Stimulated activated naive B cell treated with anti-CD40 and anti-IgM and Interleukin-4, amounts not matched to agents 10 μg/mL and 1 μg/mL and 100 μg/mL, for 72 hours (primary cell): ENCODE data around the gene ESRP2.

Experiments
- ATAC-seq, 2 donors: fragments of 150-1000 bp; cut with Tn5 transposase; replicated peaks; 2 replicates each; pipeline ENCODE4 v1.10.0; 2021; ENCODE audit warnings: moderate library complexity in 1 of 2
- DNase-seq: peaks from one replicate; pipeline ENCODE4 v3.0.0; 2021
- H3K27ac Mint-ChIP-seq: one replicate; pipeline ENCODE4 v1.8.0; 2022; ENCODE audit warnings: mild to moderate bottlenecking, mixed read lengths
- H3K27me3 Mint-ChIP-seq, 2 donors: one replicate each; pipeline ENCODE4 v1.8.0; 2022; ENCODE audit warnings: mixed read lengths in 2 of 2
- H3K36me3 Mint-ChIP-seq, 2 donors: one replicate each; pipeline ENCODE4 v1.8.0; 2022; ENCODE audit warnings: mixed read lengths in 2 of 2, mild to moderate bottlenecking in 1 of 2
- H3K4me1 Mint-ChIP-seq, 2 donors: one replicate each; pipeline ENCODE4 v1.8.0; 2022; ENCODE audit warnings: mixed read lengths in 2 of 2, mild to moderate bottlenecking in 1 of 2
- H3K4me3 Mint-ChIP-seq, 2 donors: one replicate each; pipeline ENCODE4 v1.8.0; 2022; ENCODE audit warnings: mild to moderate bottlenecking in 2 of 2, mixed read lengths in 2 of 2, moderate library complexity in 1 of 2
- H3K9me3 Mint-ChIP-seq, 2 donors: one replicate each; pipeline ENCODE4 v1.8.0; 2022; ENCODE audit warnings: mixed read lengths in 2 of 2, mild to moderate bottlenecking in 1 of 2

ESRP2 gene

DNA sequence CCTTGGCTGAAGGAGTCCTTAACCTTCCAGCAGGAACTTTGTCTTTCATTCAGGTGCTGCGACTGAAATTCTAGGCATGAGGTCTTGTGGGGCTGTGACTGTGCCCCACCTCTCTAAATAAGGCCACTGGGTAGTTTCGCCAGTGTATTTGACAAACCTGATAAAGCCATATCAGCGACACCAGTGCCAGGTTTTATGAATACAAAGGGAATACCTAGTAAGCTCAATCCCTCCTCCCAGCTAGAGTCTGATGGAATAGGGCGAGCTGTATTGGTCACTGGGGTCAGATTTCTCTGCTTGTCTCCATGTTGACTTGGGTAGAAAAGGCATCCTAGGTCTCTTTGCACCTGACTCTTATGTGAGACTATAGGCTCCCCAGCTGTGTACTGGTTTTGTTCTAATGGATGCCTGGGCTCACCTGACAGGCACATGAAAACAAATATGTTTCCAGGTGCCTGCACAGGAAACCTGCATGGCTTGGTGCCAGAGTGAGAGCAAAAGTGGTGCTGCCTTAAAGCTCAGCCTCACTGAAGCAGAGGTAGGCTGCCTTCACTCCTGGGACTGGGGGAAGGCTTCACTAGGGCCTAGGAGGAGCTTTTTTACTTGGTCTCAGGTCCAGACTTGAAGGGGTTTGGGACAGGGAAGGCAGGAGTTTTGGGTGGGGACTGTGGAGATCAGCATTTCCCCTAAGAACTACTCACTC is 36.7 kb upstream of the ESRP2 start:
- ATAC-seq: no peak
- Mint-ChIP-seq H3K9me3 (no peaks in the 10 kb centered on the region), H3K27ac (no peak overlapping the region), H3K4me1 (peaks cover 50 to 80% of the 10 kb centered on the region in 2 donors), H3K36me3 (peaks cover 39 to 45% of the 10 kb centered on the region in 2 donors), H3K27me3 (no peaks in the 10 kb centered on the region), H3K4me3 (no peak overlapping the region)
- DNase-seq: no peak

DNA sequence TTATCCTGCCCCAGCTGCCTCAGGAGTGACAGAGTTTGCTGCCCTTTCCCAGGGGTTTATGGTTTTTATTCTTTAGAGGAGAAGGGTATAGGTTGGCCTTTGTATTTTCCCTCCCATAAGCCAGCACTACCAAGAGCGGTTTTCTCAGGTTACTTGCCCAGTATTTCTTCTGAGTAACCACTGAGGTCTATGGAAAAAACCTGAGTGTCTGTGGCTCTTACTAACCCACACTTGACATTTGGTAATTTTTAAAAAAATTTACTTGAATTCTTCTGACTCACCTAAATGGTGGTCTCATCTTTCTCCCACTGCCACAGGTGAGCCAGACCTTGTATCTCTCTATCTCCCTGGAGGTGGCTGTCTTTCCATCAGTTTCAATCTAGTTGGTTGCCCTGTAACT is 34.4 kb upstream of the ESRP2 start:
- Mint-ChIP-seq H3K4me3 (peak overlapping the region in 1 of 2 donors; percentile 51), H3K27me3 (no peaks in the 10 kb centered on the region), H3K9me3 (no peaks in the 10 kb centered on the region), H3K4me1 (peaks cover 52 to 87% of the 10 kb centered on the region in 2 donors), H3K27ac (peak overlapping the region; percentile 59), H3K36me3 (peaks cover 39 to 49% of the 10 kb centered on the region in 2 donors)
- ATAC-seq: peak; percentile 67 to 71
- no peak for DNase-seq

DNA sequence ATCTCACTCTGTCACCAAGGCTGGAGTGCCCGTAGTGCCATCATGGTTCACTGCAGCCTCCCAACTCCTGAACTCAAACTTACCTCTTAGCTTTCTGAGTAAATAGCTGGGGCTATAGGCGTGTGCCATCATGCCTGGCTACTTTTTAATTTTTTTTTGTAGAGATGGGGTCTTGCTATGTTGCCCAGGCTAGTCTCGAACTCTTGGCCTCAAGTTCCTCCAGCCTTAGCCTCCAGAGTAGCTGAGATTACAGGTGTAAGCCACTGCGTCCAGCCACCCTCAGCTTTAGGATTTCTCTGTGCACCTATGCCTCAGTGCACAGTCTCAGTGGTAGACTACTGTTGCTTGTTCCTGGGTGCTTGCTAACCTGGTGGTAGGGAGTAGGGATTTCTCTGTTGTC is 33.9 kb upstream of the ESRP2 start:
- Mint-ChIP-seq H3K27ac (peak overlapping the region; percentile 74), H3K27me3 (no peaks in the 10 kb centered on the region)

DNA sequence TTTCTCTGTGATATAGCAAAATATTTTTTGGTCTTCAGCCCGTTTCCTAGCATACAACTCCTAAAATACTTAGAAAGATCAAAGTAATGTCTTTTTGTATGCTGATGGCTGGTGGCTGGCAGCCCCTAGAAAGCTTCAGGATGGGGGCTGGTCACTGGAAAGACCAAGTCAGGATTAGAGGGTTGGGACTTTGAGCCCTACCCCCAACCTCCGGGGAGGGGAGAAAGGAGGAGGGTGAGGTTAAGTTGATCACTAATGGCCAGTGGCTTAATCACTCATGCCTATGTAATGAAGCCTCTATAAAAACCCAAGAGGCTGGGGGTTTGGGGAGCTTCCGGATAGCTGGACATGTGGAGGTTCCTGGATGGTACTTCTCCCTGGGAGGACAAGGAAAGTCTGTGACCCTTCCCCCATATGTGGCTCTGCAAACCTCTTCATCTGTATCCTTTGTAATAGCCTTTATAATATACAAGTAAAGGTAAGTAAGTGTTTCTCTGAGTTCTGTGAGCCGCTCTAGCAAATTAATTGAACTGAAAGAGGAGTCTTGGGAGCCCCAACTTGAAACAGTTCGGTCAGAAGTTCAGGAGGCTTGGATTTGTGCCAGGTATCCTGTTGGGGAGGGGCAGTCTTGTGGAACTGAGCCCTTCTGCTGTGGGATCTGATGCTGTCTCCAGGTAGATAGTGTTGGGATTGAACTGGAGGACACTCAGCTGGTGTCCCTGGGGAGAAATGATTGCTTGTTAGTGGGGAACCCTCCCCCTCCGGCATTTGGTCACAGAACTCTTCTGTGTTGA is 31.9 kb upstream of the ESRP2 start:
- peaks cover 25 to 29% of the 10 kb centered on the region in 2 donors for H3K36me3 Mint-ChIP-seq
- H3K4me1 Mint-ChIP-seq: peaks cover 47 to 75% of the 10 kb centered on the region in 2 donors
- DNase-seq (no peak), ATAC-seq (no peak)
- H3K27me3 Mint-ChIP-seq: no peaks in the 10 kb centered on the region
- H3K27ac Mint-ChIP-seq: peak overlapping the region; percentile 76
- no peak overlapping the region for H3K4me3 Mint-ChIP-seq
- H3K9me3 Mint-ChIP-seq: no peaks in the 10 kb centered on the region

More for the DNA sequence above, 33.9 kb upstream of the ESRP2 start:
- DNase-seq (no peak), ATAC-seq (peak in 1 of 2 donors; percentile 31)
- Mint-ChIP-seq H3K4me3 (peak overlapping the region in 1 of 2 donors; percentile 51), H3K9me3 (no peaks in the 10 kb centered on the region), H3K36me3 (peaks cover 40 to 48% of the 10 kb centered on the region in 2 donors), H3K4me1 (peaks cover 55 to 83% of the 10 kb centered on the region in 2 donors)

DNA sequence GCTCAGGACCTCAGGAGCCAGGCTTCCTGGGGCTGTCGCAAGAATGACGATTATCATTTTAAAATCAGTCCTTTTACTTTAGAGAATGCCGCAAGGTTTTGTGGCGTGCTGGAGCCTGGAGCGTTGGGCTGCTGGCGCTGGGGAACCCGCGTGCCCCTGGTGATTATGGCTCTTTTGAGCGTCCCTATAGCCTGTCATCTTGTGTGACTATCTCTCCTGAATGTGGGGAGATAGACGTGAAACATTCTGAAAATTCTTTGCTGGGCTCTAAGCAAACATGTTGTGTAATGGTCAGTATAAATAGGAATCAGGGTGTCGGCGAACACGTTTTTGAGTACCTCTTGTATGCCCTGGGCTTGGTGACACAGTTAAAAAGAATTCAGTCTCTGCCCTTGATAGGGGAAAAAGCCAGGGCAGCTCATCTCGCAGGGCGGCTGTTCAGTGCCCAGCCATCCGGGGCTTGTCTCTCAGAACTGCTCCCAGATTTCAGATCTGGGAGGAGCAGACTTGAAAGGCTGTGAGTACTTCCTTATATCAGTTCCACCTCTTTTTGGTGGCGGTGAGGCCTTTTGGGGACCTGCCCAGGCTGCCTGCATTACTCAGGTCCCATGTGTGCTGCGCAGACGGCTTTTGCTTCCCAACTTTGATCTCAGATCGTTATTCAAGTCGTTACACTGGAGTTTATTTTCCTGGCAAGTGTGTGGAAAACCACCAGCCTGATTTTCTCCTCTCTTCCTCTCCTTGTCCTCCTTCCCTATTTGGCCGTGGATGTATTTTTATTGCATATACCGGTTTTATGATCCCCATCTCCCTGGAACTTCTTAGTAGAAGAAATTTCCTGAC is 29.4 kb upstream of the ESRP2 start:
- no peaks in the 10 kb centered on the region for H3K9me3 Mint-ChIP-seq
- H3K4me1 Mint-ChIP-seq: peaks cover 44 to 69% of the 10 kb centered on the region in 2 donors
- H3K27ac Mint-ChIP-seq: peak overlapping the region; percentile 98
- peaks cover 15 to 17% of the 10 kb centered on the region in 2 donors for H3K36me3 Mint-ChIP-seq
- ATAC-seq (peak; percentile 14 to 17), DNase-seq (peak; percentile 23)
- no peaks in the 10 kb centered on the region for H3K27me3 Mint-ChIP-seq
- peak overlapping the region; percentile 92 to 99 for H3K4me3 Mint-ChIP-seq

DNA sequence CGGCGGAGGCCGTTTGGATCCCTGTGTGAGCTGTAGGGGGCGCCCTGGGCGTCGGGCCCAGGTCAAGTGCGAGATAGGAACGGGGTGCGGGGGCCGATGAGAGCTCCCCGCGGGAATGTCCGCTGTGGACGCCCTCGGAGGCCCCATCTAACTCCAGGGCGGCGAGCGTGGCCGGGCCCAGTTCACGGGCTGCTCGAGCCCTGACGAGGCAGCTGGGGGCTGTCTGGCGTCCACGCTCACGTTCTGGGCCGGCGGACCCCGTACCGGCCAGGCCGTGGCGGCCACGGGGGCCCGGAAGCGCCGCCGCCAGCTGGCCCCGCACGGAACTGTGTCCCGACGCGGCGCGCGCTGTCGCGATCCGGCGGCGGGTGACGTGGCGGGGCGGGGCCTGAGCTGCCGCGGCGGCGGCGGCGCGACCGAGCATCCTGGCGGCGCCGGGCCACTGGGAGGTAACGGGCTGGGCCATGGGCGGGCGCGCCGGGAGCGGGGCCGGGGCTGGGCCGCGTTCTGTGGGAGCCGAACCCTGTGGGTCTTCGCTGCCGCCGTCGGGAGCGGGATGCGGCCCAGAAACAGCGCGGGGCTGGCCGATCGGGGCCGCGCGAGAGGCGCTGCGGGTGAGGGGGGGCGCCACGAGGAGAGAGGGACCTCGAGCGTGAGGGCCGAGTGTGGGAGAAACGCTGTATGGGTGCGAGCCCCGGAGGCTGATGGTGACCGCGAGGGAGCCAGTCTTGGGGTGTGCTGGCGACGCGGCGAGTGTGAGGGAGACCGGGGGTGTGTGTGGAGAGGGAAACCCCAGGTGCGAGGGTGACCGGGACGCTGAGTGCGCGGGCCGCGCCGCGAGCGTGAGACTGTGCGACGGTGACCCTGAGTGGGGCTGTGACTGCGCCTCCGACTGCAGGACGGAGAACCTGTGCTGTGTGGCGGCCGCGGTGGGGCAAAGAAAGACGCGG is 28.5 kb upstream of the ESRP2 start, which contains the start of gene SLC7A6:
SLC7A6 (plus strand) TSS at position 399 of the 950 bp plus-strand sequence. CDS start 10,201 bp downstream, outside the sequence.
- Mint-ChIP-seq H3K27me3 (no peaks in the 10 kb centered on the region), H3K9me3 (no peaks in the 10 kb centered on the region), H3K4me3 (peak within 1 kb of the TSS; percentile 92 to 99), H3K36me3 (peaks cover 14 to 15% of the 10 kb centered on the region in 2 donors), H3K4me1 (peaks cover 37 to 62% of the 10 kb centered on the region in 2 donors), H3K27ac (peak within 1 kb of the TSS; percentile 98)
- peak; percentile 86 for DNase-seq
- peak; percentile 76 to 81 for ATAC-seq

DNA sequence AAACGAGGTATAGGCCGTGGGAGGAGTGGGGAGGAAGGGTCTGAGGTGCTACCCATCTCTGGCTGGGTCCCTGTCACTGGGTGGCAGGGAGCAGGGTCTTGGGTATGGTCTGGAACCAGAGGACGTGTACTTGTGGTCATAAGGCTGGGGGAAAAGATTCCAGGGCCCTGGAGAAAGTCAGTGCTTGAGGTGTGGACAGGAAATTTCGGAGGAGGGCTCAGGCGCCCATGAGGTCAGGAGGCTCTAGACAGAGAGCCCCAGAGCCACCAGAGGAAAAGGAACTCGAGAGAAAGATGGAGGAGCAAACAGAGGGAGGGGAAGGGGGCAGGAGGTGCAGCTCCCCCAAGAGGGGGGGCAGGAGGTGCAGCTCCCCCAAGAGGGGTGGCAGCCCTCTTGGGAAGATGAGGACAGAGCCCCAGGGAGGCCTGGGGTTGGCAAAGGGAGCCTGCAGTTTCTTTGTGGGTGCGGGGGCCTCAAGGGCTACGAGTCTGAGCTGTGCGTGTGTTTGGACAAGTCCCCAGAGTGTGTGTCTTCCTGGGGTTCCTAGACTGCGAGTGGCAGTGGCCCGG is 27.7 kb upstream of the ESRP2 start:
- H3K27ac Mint-ChIP-seq: peak overlapping the region; percentile 98
- H3K36me3 Mint-ChIP-seq: peaks cover 10 to 15% of the 10 kb centered on the region in 2 donors
- no peaks in the 10 kb centered on the region for H3K27me3 Mint-ChIP-seq
- peaks cover 32 to 63% of the 10 kb centered on the region in 2 donors for H3K4me1 Mint-ChIP-seq
- H3K9me3 Mint-ChIP-seq: no peaks in the 10 kb centered on the region
- DNase-seq (no peak), ATAC-seq (no peak)
- H3K4me3 Mint-ChIP-seq: peak overlapping the region; percentile 92 to 99

DNA sequence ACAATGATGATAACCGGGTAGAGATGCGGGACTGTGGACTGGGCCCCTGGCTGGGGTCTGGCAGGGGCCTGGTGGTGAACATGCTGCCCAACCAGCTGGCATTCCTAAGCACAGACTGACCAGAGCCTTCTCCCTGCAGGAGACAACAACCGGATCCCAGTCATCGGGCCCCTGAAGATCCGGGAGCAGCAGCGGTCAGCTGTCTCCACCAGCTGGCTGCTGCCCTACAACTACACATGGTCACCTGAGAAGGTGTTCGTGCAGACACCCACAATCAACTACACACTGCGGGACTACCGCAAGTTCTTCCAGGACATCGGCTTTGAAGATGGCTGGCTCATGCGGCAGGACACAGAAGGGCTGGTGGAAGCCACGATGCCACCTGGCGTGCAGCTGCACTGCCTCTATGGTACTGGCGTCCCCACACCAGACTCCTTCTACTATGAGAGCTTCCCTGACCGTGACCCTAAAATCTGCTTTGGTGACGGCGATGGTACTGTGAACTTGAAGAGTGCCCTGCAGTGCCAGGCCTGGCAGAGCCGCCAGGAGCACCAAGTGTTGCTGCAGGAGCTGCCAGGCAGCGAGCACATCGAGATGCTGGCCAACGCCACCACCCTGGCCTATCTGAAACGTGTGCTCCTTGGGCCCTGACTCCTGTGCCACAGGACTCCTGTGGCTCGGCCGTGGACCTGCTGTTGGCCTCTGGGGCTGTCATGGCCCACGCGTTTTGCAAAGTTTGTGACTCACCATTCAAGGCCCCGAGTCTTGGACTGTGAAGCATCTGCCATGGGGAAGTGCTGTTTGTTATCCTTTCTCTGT is 23.3 kb upstream of the ESRP2 start:
- H3K27ac Mint-ChIP-seq: no peak overlapping the region
- no peaks in the 10 kb centered on the region for H3K9me3 Mint-ChIP-seq
- peaks cover 31 to 55% of the 10 kb centered on the region in 2 donors for H3K4me1 Mint-ChIP-seq
- DNase-seq (no peak), ATAC-seq (no peak)
- peaks cover 9 to 22% of the 10 kb centered on the region in 2 donors for H3K36me3 Mint-ChIP-seq
- no peak overlapping the region for H3K4me3 Mint-ChIP-seq
- H3K27me3 Mint-ChIP-seq: no peaks in the 10 kb centered on the region

DNA sequence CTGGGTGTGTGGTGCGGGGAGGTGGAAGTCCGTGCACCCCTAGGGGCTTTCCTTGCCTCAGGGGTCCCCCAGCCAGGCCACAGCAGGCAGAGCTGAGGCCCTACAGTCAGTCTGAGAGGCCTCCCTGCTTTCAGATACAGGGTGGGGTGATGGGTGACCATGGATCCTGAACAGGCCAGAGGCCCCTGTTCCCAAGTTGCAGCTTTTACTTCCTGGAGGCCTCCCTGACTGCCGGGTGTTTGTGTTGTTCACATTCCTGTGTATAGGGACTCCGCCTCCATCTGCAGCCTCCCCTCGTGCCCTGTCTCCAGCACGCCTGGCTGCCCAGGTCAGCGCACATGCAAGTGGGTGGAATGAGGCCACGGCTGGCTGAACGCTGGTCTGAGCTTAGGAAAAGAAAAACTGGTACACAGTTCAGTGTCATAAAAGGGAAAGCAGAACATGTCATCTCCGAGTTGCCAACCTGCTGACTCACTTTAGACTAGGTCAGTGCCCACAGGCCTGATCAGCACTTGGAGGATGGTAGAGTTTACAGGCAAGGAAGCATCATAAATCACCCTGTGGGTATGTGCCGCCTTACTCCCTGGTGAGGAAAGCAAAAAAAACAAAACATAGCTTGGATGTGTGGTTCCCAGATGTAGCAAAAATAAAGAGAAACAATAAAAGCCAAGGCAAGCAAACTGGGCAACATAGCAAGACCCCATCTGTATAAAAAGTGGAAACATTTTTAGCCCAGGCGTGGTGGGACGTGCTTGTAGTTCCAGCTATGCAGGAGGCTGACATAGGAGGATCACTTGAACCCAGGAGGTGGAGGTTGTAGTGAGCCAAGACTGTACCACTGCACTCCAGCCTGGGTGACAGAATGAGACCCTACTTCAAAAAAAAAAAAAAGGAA is 22.2 kb upstream of the ESRP2 start:
- ATAC-seq: peak; percentile 78 to 80

DNA sequence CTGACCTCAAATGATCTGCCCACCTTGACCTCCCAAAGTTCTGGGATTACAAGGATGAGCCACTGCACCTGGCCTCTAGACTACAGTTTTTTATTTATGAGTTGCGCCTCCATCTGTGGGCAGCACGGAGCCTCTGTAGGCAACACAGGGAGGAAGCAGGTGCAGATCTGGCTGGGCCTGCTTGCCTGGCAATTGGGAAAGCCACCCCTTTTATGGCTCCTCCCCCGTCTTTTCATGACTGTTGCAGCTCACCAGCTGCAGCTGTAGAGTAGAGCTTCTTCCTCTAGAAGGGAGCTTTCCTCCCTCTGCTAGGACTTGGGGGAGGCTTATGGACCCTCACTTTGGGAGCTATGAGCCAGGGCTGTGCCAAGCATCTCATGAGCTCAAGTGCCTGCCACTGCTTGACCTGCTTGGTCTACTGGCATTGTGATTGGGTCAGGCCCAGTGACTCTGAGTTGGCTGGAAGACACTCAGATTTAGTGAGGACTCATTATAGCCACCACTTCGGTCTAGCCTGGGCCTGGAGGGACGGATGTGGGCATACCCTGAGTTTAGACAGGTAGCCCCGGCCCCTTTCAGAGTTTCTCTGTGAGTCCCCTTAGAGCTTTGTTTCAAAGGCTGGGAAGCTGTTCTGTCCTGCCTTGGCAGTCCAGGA is 21.5 kb upstream of the ESRP2 start:
- Mint-ChIP-seq H3K4me1 (peaks cover 26 to 44% of the 10 kb centered on the region in 2 donors), H3K36me3 (peaks cover 11 to 28% of the 10 kb centered on the region in 2 donors), H3K27ac (peak overlapping the region; percentile 94), H3K9me3 (no peaks in the 10 kb centered on the region), H3K4me3 (peak overlapping the region in 1 of 2 donors; percentile 46), H3K27me3 (no peaks in the 10 kb centered on the region)
- DNase-seq (peak; percentile 59), ATAC-seq (peak; percentile 71 to 78)

More for the DNA sequence above, 22.2 kb upstream of the ESRP2 start:
- Mint-ChIP-seq H3K27me3 (no peaks in the 10 kb centered on the region), H3K36me3 (peaks cover 11 to 25% of the 10 kb centered on the region in 2 donors), H3K4me3 (peak overlapping the region; percentile 33 to 43), H3K9me3 (no peaks in the 10 kb centered on the region), H3K27ac (peak overlapping the region; percentile 94), H3K4me1 (peaks cover 24 to 46% of the 10 kb centered on the region in 2 donors)
- DNase-seq: peak; percentile 63

DNA sequence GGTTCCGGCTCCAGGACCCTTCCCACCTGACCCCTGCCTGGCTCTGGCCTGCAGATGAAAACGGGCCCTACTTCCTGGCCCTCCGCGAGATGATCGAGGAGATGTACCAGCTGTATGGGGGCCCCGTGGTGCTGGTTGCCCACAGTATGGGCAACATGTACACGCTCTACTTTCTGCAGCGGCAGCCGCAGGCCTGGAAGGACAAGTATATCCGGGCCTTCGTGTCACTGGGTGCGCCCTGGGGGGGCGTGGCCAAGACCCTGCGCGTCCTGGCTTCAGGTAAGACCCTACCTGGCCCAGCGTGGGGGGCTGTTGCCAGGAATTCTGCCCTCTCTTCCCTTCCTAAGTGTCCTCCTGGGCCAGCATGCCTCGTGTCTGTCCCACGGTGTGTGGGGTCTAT is 19.8 kb upstream of the ESRP2 start:
- no peaks in the 10 kb centered on the region for H3K9me3 Mint-ChIP-seq
- H3K36me3 Mint-ChIP-seq: peaks cover 14 to 36% of the 10 kb centered on the region in 2 donors
- DNase-seq: no peak
- no peak overlapping the region for H3K4me3 Mint-ChIP-seq
- ATAC-seq: no peak
- H3K27me3 Mint-ChIP-seq: no peaks in the 10 kb centered on the region
- H3K27ac Mint-ChIP-seq: no peak overlapping the region
- peaks cover 26 to 46% of the 10 kb centered on the region in 2 donors for H3K4me1 Mint-ChIP-seq
